ENCODE results near the gene GARRE1.

DNA sequence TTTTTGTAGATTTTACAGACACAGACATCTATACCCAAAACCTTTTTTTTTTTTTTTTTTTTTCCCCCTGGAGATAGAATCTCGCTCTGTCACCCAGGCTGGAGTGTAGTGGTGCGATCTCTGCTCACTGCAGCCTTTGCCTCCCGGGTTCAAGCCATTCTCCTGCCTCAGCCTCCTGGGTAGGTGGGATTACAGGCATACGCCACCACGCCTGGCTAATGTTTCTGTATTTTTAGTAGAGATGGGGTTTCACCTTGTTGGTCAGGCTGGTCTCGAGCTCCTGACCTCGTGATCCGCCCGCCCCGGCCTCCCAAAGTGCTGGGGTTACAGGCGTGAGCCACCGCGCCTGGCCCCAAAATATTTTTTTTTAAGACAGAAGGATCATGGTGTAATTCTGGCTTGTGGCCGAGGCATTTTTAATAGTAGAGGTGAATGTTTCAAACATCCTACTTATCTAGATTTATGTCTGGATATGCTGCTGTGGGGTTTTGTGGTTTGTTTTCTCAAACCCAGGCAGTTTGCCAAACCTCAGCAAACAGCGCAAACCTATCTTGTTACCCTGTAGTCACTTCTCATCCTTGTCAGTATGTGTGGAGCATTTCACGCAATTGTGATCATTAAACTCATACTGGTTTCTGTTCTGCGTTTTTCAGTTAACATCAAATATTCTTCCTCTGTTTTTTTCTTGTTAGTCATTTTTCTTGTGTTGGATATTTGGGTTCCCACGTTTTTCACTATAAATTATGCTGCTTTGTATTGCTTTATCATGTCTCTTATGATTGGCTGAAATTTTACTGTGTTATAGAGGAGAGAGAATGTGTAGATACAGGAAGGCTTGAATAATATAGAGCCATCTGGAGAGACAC lies 36.2 kb upstream of the GARRE1 start:
- TF ChIP-seq CTCF (IDR thresholded peaks at IDR 0.05) (no peak), POLR2A (IDR thresholded peaks at IDR 0.05) (no peak), POLR2AphosphoS5 (IDR thresholded peaks at IDR 0.05) (no peak)
